HG03378 (cell line): Measurements from ENCODE around the gene LCTL.
"Not testable (repeated sequence)": the region's sequence is repeated elsewhere in the genome, so short reads cannot be mapped to it uniquely, and the experiment has no call there.

Source experiments
- ATAC-seq: cut with Tn5 transposase; IDR thresholded peaks from one replicate; pipeline ENCODE4 v1.9.1; 2021; ENCODE audit warnings: mild to moderate bottlenecking, moderate library complexity; ENCODE audit not compliant: unreplicated experiment

The LCTL gene

DNA sequence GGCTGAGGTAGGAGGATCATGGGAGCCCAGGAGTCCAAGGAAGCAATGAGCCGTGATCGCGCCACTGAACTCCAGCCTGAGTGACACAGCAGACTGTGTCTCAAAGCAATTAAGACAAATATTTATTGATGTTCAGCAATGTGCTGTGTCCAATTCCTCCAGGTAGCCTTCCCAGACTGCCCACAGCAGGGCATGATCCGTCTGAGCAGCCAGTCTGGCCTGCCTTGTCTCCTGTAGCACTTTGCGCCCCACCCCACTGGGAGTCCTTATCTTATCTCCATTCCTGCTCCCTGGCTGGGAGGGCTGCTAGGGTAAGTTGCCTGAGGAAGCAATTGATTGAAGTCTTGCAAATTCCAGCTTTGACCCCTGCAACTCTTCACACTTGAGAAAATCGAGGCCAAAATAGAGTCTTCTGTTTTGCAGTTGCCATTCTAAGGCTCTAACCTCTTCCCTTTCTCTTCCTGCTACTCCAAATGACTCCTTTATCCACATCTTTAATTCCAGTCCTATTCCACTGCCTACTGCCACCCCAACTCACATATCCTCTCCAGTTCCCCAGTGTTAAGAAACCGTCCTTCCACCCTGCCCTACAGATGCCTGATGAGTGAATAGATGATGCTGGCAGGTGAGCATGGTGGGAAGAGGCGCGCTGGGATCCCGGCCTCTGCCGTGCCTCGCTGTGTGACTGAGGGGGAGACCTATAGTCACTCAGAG, 26.9 kb upstream of the LCTL start:
- ATAC-seq, result no peak

- ATAC-seq, result no peak
Measured at GRCh38 chr15:66591322-66591862, 25.6 kb upstream of the LCTL start.

- ATAC-seq, result no peak
Measured at GRCh38 chr15:66590435-66590834, 24.6 kb upstream of the LCTL start.

DNA sequence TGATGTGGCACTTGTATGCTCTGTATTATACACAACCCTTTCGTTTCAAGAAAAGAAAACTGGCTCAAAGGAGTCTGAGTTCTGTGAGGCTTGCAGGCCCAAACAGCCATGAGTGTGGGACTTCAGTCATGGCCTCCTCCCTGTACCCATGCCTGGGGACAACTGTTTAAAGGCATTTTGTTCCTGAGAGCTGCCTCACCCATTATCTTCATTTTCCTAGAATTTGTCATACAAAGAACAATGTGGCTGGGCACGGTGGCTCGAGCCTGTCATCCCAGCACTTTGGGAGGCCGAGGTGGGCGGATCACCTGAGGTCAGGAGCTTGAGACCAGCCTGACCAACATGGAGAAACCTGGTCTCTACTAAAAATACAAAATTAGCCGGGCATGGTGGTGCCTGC, 23.6 kb upstream of the LCTL start:
- ATAC-seq, result not testable (repeated sequence)

- ATAC-seq, result no peak
Measured at GRCh38 chr15:66588971-66589370, 23.2 kb upstream of the LCTL start.

GRCh38 chr15:66588537-66588936, 22.7 kb upstream of the LCTL start:
- ATAC-seq, result no peak

GRCh38 chr15:66587749-66588148, 22.0 kb upstream of the LCTL start:
- ATAC-seq, result no peak

- ATAC-seq, result no peak
Measured at GRCh38 chr15:66587020-66587419, 21.2 kb upstream of the LCTL start.

- no peak for ATAC-seq
Measured at GRCh38 chr15:66586155-66586976, 20.6 kb upstream of the LCTL start.

GRCh38 chr15:66581972-66582537, 16.3 kb upstream of the LCTL start:
- ATAC-seq, result no peak

DNA sequence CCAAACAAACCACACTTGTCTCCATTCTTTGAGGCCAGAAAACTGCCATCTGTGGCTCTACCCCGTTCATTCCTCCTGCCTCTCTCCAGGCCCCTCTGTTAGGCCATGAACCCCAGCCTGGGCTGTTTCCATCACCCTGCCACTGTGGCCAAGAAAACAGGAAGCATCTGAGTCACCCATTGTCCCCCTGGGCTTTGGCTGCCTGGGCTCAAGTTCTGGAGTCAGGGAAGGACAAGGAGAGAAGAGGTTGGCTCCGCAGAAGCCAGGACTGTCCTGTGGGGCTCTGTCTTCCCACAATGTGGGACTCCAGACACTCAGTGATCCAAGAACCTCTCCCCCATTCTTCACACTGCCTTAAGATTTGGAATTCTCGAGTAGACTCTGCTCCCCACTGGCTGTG, 14.8 kb upstream of the LCTL start:
- no peak for ATAC-seq

DNA sequence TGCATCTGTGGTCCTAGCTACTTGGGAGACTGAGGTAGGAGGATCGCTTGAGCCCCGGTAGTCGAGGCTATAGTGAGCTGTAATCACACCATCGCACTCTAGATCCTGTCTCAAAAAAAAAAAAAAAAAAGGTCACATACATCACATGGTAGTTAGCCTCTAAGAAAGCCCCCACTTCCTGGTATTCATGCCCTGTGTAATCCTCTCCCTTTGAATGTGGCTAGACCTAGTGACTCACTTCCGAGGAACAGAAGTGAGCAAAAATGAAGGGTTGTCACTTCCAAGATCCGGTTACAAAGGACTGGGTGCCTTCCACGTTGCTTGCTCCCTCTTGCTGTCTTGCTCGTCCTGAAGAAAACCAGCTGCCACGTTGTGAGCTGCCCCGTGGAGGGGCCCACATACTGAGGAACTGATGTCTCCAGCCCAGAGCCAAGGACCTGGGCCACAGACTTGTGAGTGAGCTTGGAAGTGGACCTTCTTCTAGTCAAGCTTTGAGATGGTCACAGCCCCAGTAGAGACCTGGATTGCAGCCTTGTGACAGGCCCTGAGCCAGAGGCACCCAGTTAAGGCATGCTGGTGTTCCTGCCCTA, 12.6 kb upstream of the LCTL start:
- no peak for ATAC-seq

DNA sequence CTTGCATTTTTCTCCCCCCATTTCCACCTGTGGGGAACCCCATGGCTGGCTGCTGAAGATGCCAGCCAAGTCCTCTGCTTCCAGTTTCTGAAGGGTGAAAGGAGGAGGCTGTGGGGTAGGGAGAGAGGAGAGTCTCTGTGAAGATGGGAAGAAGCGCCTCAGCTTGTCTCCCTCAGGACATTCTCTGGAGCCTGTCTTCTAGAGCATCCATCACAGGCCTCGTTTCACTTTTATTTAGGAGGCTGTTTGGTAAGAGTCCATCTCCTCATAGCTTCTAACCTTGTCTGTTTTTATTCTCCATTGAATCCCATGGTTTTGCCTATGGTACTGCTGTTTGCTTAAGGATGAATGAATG, 8.8 kb upstream of the LCTL start:
- no peak for ATAC-seq

- no peak for ATAC-seq
Measured at GRCh38 chr15:66573719-66574595, 8.2 kb upstream of the LCTL start.

- ATAC-seq, result no peak
Measured at GRCh38 chr15:66573348-66573718, 7.5 kb upstream of the LCTL start.

GRCh38 chr15:66572146-66572545, 6.3 kb upstream of the LCTL start:
- no peak for ATAC-seq

DNA sequence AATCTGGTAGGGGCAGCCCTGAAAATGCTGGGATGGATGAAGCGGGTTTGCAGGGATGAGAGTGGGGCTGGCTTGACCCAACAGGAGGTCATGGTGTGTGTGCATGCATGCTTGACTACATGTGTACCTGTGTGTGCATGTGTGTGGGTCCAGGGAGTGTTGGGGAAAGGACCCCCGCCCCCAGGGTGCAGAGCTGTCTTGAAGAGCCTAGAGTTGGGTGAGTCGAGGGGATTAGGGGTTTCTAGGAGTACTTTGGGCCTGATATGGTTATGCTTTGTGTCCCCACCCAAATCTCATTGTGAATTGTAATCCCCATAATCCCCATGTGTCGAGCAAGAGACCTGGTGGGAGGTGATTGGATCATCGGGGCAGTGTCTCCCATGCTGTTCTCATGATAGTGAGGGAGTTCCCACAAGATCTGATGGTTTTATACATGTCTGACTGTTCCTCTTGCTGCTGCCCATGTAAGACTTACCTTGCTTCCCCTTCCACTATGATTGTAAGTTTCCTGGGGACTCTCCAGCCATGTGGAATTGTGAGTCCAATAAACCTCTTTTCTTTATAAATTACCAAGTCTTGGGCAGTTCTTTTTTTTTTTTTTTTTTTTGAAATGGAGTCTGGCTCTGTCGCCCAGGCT, 5.2 kb upstream of the LCTL start:
- no peak for ATAC-seq

DNA sequence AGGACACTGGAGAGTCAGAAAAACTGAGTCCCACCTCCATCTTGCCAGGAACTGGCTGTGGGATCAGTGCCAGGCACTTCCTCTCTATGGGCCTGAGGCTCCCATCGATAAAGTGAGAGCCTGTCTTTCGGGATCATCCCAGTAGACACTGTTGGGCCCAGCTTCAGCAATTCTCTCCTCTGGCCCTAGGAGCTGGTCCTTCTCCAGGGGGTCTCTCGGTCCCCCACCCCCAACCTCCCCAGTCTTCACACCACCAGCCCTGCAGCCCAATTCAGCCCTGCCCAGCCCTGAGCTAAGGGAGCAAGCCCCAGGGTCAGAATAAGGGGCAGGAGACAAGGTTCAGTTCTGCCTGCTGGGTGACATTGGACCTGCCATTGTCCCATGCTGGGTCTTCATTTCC, 4.5 kb upstream of the LCTL start:
- ATAC-seq, result no peak

GRCh38 chr15:66569461-66570137, 3.8 kb upstream of the LCTL start:
- no peak for ATAC-seq

DNA sequence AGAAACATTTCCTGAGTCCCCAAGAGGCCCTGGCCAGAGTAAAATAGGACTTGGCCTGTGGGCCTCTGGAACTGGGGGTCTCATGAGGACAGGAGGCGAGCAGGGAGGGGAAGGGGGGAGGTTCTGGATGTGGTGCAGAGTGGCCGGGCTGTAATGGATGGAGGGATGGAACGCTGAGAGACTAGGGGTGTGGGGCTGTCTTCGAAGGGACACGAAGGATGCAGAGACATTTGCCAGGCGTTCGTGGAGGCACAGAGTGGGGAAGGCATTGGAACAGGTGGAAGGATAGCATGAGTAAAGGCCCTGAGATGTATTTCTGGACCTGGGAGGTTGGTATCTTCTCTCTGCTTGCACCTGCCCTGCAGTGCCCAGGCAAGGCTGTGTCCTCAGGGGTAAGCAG, 2.1 kb upstream of the LCTL start:
- ATAC-seq, result no peak
